T-helper 2 cell treated with Interferon-gamma antibody and Interleukin-4, amounts not matched to agents 5 μg/mL and 100 μg/mL, for 36 hours (primary cell): ENCODE measurements around the gene TPP2.

Experiments
- DNase-seq: peaks from one replicate; pipeline ENCODE4 v3.0.0; 2021; ENCODE audit warnings: low spot score
- H3K27ac Mint-ChIP-seq: one replicate; pipeline ENCODE4 v1.8.0; 2021; ENCODE audit warnings: mild to moderate bottlenecking, mixed read lengths
- H3K27me3 Mint-ChIP-seq: one replicate; pipeline ENCODE4 v1.8.0; 2021; ENCODE audit warnings: low read depth, mixed read lengths
- H3K36me3 Mint-ChIP-seq: one replicate; pipeline ENCODE4 v1.8.0; 2021; ENCODE audit warnings: low read depth, mixed read lengths
- H3K4me1 Mint-ChIP-seq: one replicate; pipeline ENCODE4 v1.8.0; 2021; ENCODE audit warnings: low read depth, mixed read lengths
- H3K4me3 Mint-ChIP-seq: one replicate; pipeline ENCODE4 v1.8.0; 2022; ENCODE audit warnings: mild to moderate bottlenecking, moderate library complexity, mixed read lengths
- H3K9me3 Mint-ChIP-seq: one replicate; pipeline ENCODE4 v1.8.0; 2021; ENCODE audit warnings: mixed read lengths

The TPP2 gene

DNA sequence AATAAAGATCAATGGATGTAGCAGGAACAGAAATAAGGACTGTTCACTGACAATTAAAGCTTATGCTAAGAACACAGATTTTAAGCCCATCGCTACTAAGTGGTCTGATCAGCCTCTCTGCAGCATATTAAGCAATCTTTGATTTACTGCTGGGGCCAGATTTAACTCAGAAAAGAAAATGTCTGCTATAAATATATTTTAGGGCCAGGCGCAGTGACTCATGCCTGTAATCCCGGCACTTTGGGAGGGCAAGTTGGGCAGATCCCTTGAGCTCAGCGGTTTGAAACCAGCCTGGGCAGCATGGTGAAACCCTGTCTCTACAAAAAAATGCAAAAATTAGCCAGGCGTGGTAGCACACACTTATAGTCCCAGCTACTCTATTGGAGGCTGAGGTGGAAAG lies 55.1 kb downstream of the TPP2 start:
- H3K4me1 Mint-ChIP-seq: peaks cover 3% of the 10 kb centered on the region
- no peak overlapping the region for H3K4me3 Mint-ChIP-seq
- no peak for DNase-seq
- H3K27ac Mint-ChIP-seq: no peak overlapping the region
- H3K9me3 Mint-ChIP-seq: no peaks in the 10 kb centered on the region
- no peaks in the 10 kb centered on the region for H3K27me3 Mint-ChIP-seq
- peaks cover 37% of the 10 kb centered on the region for H3K36me3 Mint-ChIP-seq

- H3K36me3 Mint-ChIP-seq: peaks cover 34% of the 10 kb centered on the region
- H3K4me3 Mint-ChIP-seq: no peak overlapping the region
- peaks cover 2% of the 10 kb centered on the region for H3K4me1 Mint-ChIP-seq
- H3K27ac Mint-ChIP-seq: no peak overlapping the region
- H3K27me3 Mint-ChIP-seq: no peaks in the 10 kb centered on the region
- no peak for DNase-seq
- peaks cover 7% of the 10 kb centered on the region for H3K9me3 Mint-ChIP-seq
Measured at GRCh38 chr13:102654756-102655155, 58.0 kb downstream of the TPP2 start.

- no peak overlapping the region for H3K27ac Mint-ChIP-seq
- peaks cover 7% of the 10 kb centered on the region for H3K9me3 Mint-ChIP-seq
- H3K36me3 Mint-ChIP-seq: peaks cover 44% of the 10 kb centered on the region
- H3K4me3 Mint-ChIP-seq: no peak overlapping the region
- H3K27me3 Mint-ChIP-seq: no peaks in the 10 kb centered on the region
- no peak for DNase-seq
- H3K4me1 Mint-ChIP-seq: no peaks in the 10 kb centered on the region
Measured at GRCh38 chr13:102657630-102658029, 60.8 kb downstream of the TPP2 start.

- H3K4me3 Mint-ChIP-seq: no peak overlapping the region
- no peak for DNase-seq
- peaks cover 41% of the 10 kb centered on the region for H3K36me3 Mint-ChIP-seq
- H3K27ac Mint-ChIP-seq: no peak overlapping the region
- no peaks in the 10 kb centered on the region for H3K4me1 Mint-ChIP-seq
- H3K9me3 Mint-ChIP-seq: peaks cover 7% of the 10 kb centered on the region
- H3K27me3 Mint-ChIP-seq: no peaks in the 10 kb centered on the region
Measured at GRCh38 chr13:102658660-102659059, 61.9 kb downstream of the TPP2 start.

DNA sequence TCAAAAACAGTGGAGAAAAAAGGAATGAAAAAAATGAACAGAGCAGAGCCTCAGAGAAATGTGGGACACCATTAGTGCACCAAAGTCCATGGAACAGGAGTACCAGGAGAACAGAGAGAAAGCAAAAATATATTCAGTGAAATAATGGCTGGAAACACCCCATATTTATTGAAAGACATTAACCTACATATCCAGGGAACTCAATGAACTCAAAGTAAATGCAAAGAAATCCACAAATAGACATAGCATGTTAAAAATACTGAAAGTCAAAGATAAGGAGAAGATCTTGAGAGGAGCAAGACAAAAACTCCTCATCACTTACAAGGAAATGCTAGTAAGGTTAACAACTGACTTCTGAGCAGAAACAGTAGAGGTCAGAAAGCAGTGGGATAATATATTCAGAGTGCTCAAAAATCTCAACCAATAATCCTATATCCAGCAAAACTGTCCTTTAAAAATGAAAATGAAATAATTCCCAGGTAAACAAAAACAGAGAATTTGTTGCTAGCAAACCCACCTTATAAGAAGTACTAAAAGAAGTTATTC lies 62.5 kb downstream of the TPP2 start:
- no peak overlapping the region for H3K4me3 Mint-ChIP-seq
- H3K27ac Mint-ChIP-seq: peak overlapping the region; percentile 11

DNA sequence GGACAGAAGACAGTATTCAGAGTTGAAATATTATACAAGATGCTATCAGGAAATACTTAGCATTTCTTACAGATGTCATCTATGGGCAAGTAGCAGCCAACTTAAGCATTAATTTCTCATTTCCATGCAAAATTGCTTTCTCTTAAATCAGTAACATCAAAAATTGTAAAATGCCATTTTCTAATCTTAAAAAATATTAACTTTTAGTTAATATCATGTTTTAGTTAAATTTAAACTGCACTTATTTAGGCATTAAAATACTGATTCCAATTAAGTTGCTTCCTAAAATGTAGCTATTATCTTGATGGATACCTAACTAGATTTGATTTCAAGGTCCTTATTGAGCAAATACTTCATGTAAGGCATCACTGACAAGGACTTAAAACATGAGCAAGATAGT lies 70.2 kb downstream of the TPP2 start:
- H3K36me3 Mint-ChIP-seq: peaks cover 77% of the 10 kb centered on the region
- peaks cover 21% of the 10 kb centered on the region for H3K9me3 Mint-ChIP-seq
- no peaks in the 10 kb centered on the region for H3K27me3 Mint-ChIP-seq
- H3K4me3 Mint-ChIP-seq: no peak overlapping the region
- H3K27ac Mint-ChIP-seq: no peak overlapping the region
- H3K4me1 Mint-ChIP-seq: no peaks in the 10 kb centered on the region
- DNase-seq: no peak

More for the DNA sequence above, 62.5 kb downstream of the TPP2 start:
- Mint-ChIP-seq H3K27me3 (no peaks in the 10 kb centered on the region), H3K36me3 (peaks cover 47% of the 10 kb centered on the region), H3K9me3 (peaks cover 7% of the 10 kb centered on the region), H3K4me1 (no peaks in the 10 kb centered on the region)
- DNase-seq: no peak

DNA sequence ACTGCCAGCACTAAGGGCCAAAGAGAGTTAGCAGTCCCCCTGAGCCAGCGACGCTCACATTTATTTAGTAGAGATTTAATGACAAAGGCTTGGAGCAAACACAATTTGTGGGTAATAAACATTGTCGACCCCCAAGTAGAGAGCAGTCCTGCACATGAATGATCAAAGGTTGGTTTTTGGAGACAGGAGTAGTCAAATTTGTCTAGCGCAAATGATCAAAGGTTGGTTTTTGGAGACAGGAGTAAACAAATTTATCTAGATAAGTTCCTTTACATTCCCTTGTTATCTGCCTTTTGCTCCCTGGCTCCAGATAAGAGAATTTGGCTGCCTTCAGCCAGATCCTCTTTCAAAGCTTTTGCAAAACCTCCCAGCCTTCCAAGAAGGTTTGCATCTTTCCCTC lies 71.1 kb downstream of the TPP2 start:
- Mint-ChIP-seq H3K27me3 (no peaks in the 10 kb centered on the region), H3K27ac (no peak overlapping the region), H3K4me3 (no peak overlapping the region), H3K36me3 (peaks cover 79% of the 10 kb centered on the region), H3K4me1 (no peaks in the 10 kb centered on the region), H3K9me3 (peaks cover 21% of the 10 kb centered on the region)
- DNase-seq: no peak

DNA sequence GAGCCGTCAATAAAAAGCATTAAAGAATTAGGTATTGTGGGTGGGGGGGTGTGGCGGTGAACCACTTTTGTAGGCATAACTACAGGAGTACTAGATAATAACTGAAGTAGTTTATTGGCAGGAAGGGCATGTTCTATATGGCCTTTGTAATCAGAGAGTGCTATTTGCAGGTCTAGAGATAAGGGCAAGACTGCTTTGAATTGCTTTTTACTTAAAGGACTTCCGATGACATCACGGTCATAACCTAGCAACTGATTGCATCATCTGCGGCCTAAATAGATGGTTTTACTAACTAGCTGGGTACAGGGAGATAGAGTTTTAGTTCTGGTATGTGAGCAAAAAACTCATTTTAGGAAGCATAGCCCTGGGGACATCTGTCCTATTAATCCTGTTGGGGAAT lies 73.3 kb downstream of the TPP2 start:
- H3K27me3 Mint-ChIP-seq: no peaks in the 10 kb centered on the region
- peaks cover 77% of the 10 kb centered on the region for H3K36me3 Mint-ChIP-seq
- DNase-seq: no peak
- H3K27ac Mint-ChIP-seq: no peak overlapping the region
- H3K9me3 Mint-ChIP-seq: peaks cover 21% of the 10 kb centered on the region
- H3K4me1 Mint-ChIP-seq: no peaks in the 10 kb centered on the region
- no peak overlapping the region for H3K4me3 Mint-ChIP-seq

GRCh38 chr13:102675115-102675514 lies 78.3 kb downstream of the TPP2 start:
- Mint-ChIP-seq H3K4me3 (no peak overlapping the region), H3K9me3 (no peaks in the 10 kb centered on the region), H3K27me3 (no peaks in the 10 kb centered on the region), H3K27ac (no peak overlapping the region), H3K36me3 (peaks cover 59% of the 10 kb centered on the region), H3K4me1 (peaks cover 4% of the 10 kb centered on the region)
- DNase-seq: no peak

DNA sequence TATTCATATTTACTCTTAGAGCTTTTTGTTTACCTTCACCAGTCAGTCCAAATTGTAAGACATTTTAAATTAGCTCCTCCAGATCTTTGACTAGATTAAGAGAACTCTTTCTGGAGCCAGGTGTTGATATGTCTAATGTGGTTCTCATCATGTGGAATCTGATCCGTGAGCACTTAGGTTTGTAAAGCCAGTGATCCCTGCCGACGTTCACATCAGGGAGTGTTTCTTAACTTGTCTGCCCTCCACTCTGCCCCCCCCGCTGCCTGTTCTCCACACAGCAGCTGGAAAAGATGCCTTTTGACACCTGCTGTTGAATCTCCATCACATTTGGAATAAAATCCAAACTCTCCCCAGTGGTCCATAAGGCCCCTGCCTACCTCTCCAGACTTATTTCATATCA lies 80.3 kb downstream of the TPP2 start:
- H3K9me3 Mint-ChIP-seq: no peaks in the 10 kb centered on the region
- DNase-seq: no peak
- no peak overlapping the region for H3K4me3 Mint-ChIP-seq
- peaks cover 57% of the 10 kb centered on the region for H3K36me3 Mint-ChIP-seq
- H3K4me1 Mint-ChIP-seq: peaks cover 14% of the 10 kb centered on the region
- no peaks in the 10 kb centered on the region for H3K27me3 Mint-ChIP-seq
- H3K27ac Mint-ChIP-seq: no peak overlapping the region

DNA sequence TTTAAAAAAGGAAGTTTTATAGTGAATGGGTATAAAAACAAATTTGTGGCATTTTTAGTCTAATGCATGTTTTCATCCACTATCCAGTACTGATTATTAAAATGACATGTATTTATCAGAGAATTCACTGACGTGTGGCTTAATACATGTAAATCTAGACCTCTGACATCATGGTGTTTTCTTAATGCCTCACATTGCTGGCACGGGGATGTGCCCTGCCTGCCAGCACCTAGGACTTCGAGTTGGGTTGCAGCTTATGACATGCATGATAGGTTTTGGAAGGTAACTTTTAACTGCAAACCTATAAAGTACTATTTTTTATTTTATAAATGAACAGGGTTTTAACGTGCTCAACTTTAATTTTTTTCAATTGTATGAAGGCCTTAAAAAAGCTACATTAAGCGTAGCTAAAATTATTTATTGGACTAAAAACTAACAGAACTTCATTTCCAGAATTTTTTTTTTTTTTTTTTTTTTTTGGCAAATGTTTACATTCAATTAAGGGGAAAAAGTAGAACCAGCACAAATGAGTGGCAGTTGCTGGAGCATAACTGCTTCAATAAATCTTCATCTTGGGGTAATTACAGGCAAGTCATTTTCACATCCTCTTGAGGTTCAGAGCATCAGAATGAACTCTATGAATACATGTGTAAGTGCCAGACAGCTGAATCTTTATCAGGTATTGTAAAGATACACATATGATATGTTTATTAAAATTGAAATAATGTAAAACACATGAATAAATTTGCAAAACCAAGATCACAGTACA lies 81.7 kb downstream of the TPP2 start:
- no peak for DNase-seq
- Mint-ChIP-seq H3K36me3 (peaks cover 47% of the 10 kb centered on the region), H3K9me3 (no peaks in the 10 kb centered on the region), H3K4me1 (peaks cover 20% of the 10 kb centered on the region), H3K27ac (no peak overlapping the region), H3K27me3 (no peaks in the 10 kb centered on the region), H3K4me3 (no peak overlapping the region)

- Mint-ChIP-seq H3K9me3 (no peaks in the 10 kb centered on the region), H3K36me3 (peaks cover 47% of the 10 kb centered on the region), H3K27ac (no peak overlapping the region), H3K27me3 (no peaks in the 10 kb centered on the region), H3K4me1 (peaks cover 20% of the 10 kb centered on the region), H3K4me3 (no peak overlapping the region)
- no peak for DNase-seq
Measured at GRCh38 chr13:102679449-102680132, 82.8 kb downstream of the TPP2 start.

DNA sequence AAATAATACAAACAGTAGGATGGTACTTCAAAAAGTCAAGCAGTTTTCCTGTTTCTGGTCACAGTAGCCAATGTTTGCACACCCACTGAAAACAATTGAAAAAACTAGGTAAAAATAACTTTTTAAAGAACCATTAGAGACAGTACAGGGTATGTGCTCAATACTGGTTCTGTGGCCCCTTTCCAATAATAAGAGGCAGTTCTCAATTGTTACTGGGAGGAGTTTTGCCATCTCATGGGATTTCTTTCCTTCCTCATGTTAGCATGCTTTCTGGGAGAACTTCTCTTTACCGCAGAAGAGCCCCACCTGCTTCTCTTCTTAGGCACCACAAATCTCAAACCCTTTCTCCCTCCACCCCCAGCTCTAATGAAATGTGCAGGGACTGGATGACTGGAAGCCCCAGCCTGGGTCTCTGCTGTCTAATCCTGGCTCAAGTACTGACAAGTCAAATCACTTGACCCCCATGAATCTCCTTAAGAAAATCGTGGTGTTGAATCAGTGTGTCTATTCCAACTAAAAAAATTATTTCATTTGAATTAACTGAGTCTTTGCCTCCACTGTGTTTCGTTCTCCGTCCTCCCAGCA lies 83.4 kb downstream of the TPP2 start:
- H3K4me1 Mint-ChIP-seq: peaks cover 20% of the 10 kb centered on the region
- H3K27ac Mint-ChIP-seq: no peak overlapping the region
- no peaks in the 10 kb centered on the region for H3K9me3 Mint-ChIP-seq
- no peak for DNase-seq
- H3K4me3 Mint-ChIP-seq: no peak overlapping the region
- H3K36me3 Mint-ChIP-seq: peaks cover 42% of the 10 kb centered on the region
- H3K27me3 Mint-ChIP-seq: no peaks in the 10 kb centered on the region
